Panc1 (cell line): ENCODE measurements around the gene CEP126.

Source experiments
- CTCF ChIP-seq: fragments of 450-650 bp; IDR thresholded peaks from 2 replicates; pipeline ENCODE4 v1.5.1; 2017; ENCODE audit warnings: mild to moderate bottlenecking
- POLR2AphosphoS5 ChIP-seq: IDR thresholded peaks from 2 replicates; pipeline ENCODE4 v1.6.1; 2012; ENCODE audit warnings: mild to moderate bottlenecking, low read depth, low read length, moderate library complexity
- REST ChIP-seq, 2 experiments: IDR thresholded peaks; 2 replicates each; pipeline ENCODE4 v1.6.1; 2011 to 2012; ENCODE audit warnings: low read depth in 2 of 2, control low read depth in 1 of 2, low read length in 1 of 2, mild to moderate bottlenecking in 1 of 2, moderate library complexity in 1 of 2; ENCODE audit not compliant: insufficient read depth in 1 of 2

- TF ChIP-seq CTCF, result no peak
- TF ChIP-seq POLR2AphosphoS5, result no peak
- TF ChIP-seq REST (IDR thresholded peaks at IDR 0.05; ENCODE audit: insufficient read depth in 1 of 2, low read depth in 2 of 2, low read length in 1 of 2), result no peak
These were observed 78.4 kb downstream of the CEP126 start for GRCh38 chr11:101993172-101993571.
